Loucy (cell line): ENCODE results near the gene FALEC.

Experiments used
- H2AFZ ChIP-seq: fragments of 200-600 bp; sonication (generic); 2 replicates; pipeline ENCODE4 v1.6.0; 2016; ENCODE audit warnings: antibody characterized with exemption, mild to moderate bottlenecking, low read length, moderate library complexity
- H3F3A ChIP-seq: fragments of 200-600 bp; 2 replicates; pipeline ENCODE4 v1.6.0; 2016; ENCODE audit warnings: antibody characterized with exemption, low read depth, mild to moderate bottlenecking
- H3K27me3 ChIP-seq: fragments of 200-600 bp; sonication (generic); 2 replicates; pipeline ENCODE4 v1.6.1; 2014; ENCODE audit warnings: low read length, mild to moderate bottlenecking; ENCODE audit not compliant: insufficient read depth, poor library complexity, severe bottlenecking
- H3K36me3 ChIP-seq: fragments of 200-600 bp; sonication (generic); 2 replicates; pipeline ENCODE4 v1.6.1; 2016; ENCODE audit warnings: low read length; ENCODE audit not compliant: insufficient read depth
- H3K4me1 ChIP-seq: fragments of 200-600 bp; sonication (generic); 2 replicates; pipeline ENCODE4 v1.5.1; 2014; ENCODE audit warnings: low read length, mild to moderate bottlenecking; ENCODE audit not compliant: insufficient read depth, poor library complexity, severe bottlenecking
- H3K4me2 ChIP-seq: fragments of 200-600 bp; sonication (generic); 2 replicates; pipeline ENCODE4 v1.6.0; 2014; ENCODE audit warnings: antibody characterized with exemption, low read length, low read depth, mild to moderate bottlenecking; ENCODE audit not compliant: poor library complexity, severe bottlenecking
- H3K4me3 ChIP-seq: fragments of 200-600 bp; sonication (generic); 2 replicates; pipeline ENCODE4 v1.5.1; 2014; ENCODE audit warnings: low read length, mild to moderate bottlenecking, mixed read lengths; ENCODE audit not compliant: poor library complexity, severe bottlenecking
- H3K79me2 ChIP-seq: fragments of 200-600 bp; sonication (generic); 2 replicates; pipeline ENCODE4 v1.6.1; 2014; ENCODE audit warnings: low read length; ENCODE audit not compliant: insufficient read depth
- H3K9ac ChIP-seq: fragments of 200-600 bp; sonication (generic); 2 replicates; pipeline ENCODE4 v1.6.0; 2014; ENCODE audit warnings: mild to moderate bottlenecking, low read depth, low read length, moderate library complexity; ENCODE audit not compliant: poor library complexity, severe bottlenecking
- H3K9me2 ChIP-seq: fragments of 200-600 bp; sonication (generic); replicated peaks from 2 replicates; pipeline ENCODE4 v1.6.1; 2016; ENCODE audit warnings: low read depth, low read length, mixed read lengths
- H3K9me3 ChIP-seq: fragments of 200-600 bp; sonication (generic); 2 replicates; pipeline ENCODE4 v1.6.1; 2014; ENCODE audit warnings: mild to moderate bottlenecking, antibody characterized with exemption, low read length, low read depth; ENCODE audit not compliant: insufficient read depth
- H4K20me1 ChIP-seq: fragments of 200-600 bp; sonication (generic); 2 replicates; pipeline ENCODE4 v1.6.0; 2014; ENCODE audit warnings: antibody characterized with exemption, low read length, mild to moderate bottlenecking; ENCODE audit not compliant: insufficient read depth, poor library complexity, severe bottlenecking
- CTCF ChIP-seq: fragments of 200-600 bp; sonication (generic); conservative IDR thresholded peaks from 2 replicates; pipeline ENCODE4 v1.5.1; 2014; ENCODE audit warnings: mild to moderate bottlenecking, antibody characterized with exemption, low read length
- EZH2phosphoT487 ChIP-seq: fragments of 200-600 bp; IDR thresholded peaks from 2 replicates; pipeline ENCODE4 v1.6.1; 2018; ENCODE audit warnings: antibody characterized with exemption, mild to moderate bottlenecking, moderate library complexity, borderline replicate concordance

FALEC gene

GRCh38 chr1:150515328-150516049, at the start of gene FALEC:
Gene FALEC, plus strand, starts transcription at chr1:150515752.
- H3K4me1 ChIP-seq, result peaks cover 11% of the 10 kb centered on the region
- no peaks in the 10 kb centered on the region for H3K9me3 ChIP-seq
- no peaks in the 10 kb centered on the region for H3K79me2 ChIP-seq
- peak within 1 kb of the TSS; percentile 78 for H3K4me3 ChIP-seq
- H3K9me2 ChIP-seq, result no peaks in the 10 kb centered on the region
- no peaks in the 10 kb centered on the region for H4K20me1 ChIP-seq
- no peaks in the 10 kb centered on the region for H3K36me3 ChIP-seq
- H3F3A ChIP-seq, result no peaks in the 10 kb centered on the region
- no peaks in the 10 kb centered on the region for H3K27me3 ChIP-seq
- H3K9ac ChIP-seq, result peak within 1 kb of the TSS; percentile 69
- no peak for TF ChIP-seq EZH2phosphoT487
- TF ChIP-seq CTCF, result no peak
- H3K4me2 ChIP-seq, result peak within 1 kb of the TSS; percentile 83
- peak within 1 kb of the TSS; percentile 96 for H2AFZ ChIP-seq

- Histone ChIP-seq H3K9me2 (no peaks in the 10 kb centered on the region), H3K36me3 (peaks cover 65% of the 10 kb centered on the region; the same call in 1 of the 2 replicates), H3K4me3 (no peak overlapping the region), H3K9ac (no peak overlapping the region), H3K9me3 (no peaks in the 10 kb centered on the region), H3K79me2 (no peaks in the 10 kb centered on the region), H4K20me1 (no peaks in the 10 kb centered on the region), H2AFZ (no peak overlapping the region), H3K4me2 (no peak overlapping the region), H3K27me3 (no peaks in the 10 kb centered on the region), H3K4me1 (no peaks in the 10 kb centered on the region), H3F3A (no peaks in the 10 kb centered on the region)
- TF ChIP-seq CTCF (no peak), EZH2phosphoT487 (no peak)
Measured at GRCh38 chr1:150466964-150467363, 48.6 kb upstream of the FALEC start.

DNA sequence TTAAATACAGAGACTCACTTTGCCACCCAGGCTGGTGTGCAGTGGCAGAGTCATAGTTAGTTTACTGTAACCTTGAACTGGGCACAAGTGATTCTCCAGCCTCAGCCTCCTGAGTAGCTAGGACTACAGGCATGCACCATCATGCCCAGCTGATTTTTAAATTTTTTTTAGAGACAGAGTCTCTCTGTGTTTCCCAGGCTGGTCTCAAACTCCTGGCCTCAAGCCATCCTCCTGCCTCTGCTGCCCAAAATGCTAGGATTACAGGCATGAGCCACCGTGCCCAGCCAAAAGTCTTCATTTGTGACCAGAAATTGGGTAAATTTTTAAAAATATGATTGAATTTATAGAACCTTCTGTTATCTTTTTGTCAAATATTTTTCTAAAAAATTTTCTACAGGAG, 46.3 kb upstream of the FALEC start:
- Histone ChIP-seq H3F3A (no peaks in the 10 kb centered on the region), H3K9ac (no peak overlapping the region), H2AFZ (no peak overlapping the region), H3K9me3 (no peaks in the 10 kb centered on the region), H3K4me2 (no peak overlapping the region), H3K79me2 (no peaks in the 10 kb centered on the region), H3K4me1 (no peaks in the 10 kb centered on the region), H3K36me3 (peaks cover 83% of the 10 kb centered on the region; the same call in 1 of the 2 replicates), H3K27me3 (no peaks in the 10 kb centered on the region), H3K4me3 (no peak overlapping the region), H3K9me2 (no peaks in the 10 kb centered on the region), H4K20me1 (no peaks in the 10 kb centered on the region)
- TF ChIP-seq CTCF, result no peak
